A549 (cell line): Measurements from ENCODE around the gene ITGA8.

Experiments
- POLR2A ChIP-seq: IDR thresholded peaks from 2 replicates; pipeline ENCODE4 v1.6.1; 2012; ENCODE audit warnings: mild to moderate bottlenecking, low read length
- RAD21 ChIP-seq, 2 experiments: fragments of >200 bp in 1 of 2; sonication (Bioruptor Twin) in 1 of 2; formaldehyde crosslinking in 1 of 2; IDR thresholded peaks in 1 of 2; conservative IDR thresholded peaks in 1 of 2; 2 replicates in 1 of 2; 3 replicates in 1 of 2; pipeline ENCODE4 v1.6.1; 2012 to 2018; ENCODE audit warnings: inconsistent platforms in 1 of 2
- RARB ChIP-seq: fragments of 250-450 bp; sonication (Bioruptor Pico); IDR thresholded peaks from 2 replicates; pipeline ENCODE4 v1.8.0; 2021; ENCODE audit warnings: mild to moderate bottlenecking, moderate library complexity
- TF ChIP-seq, protein P1 (sequence below): fragments of 450-650 bp; IDR thresholded peaks from 2 replicates; pipeline ENCODE4 v1.6.1; 2014; ENCODE audit warnings: antibody characterized with exemption
- TF ChIP-seq, protein P2 (sequence below): fragments of >200 bp; sonication (Bioruptor Twin); formaldehyde crosslinking; IDR thresholded peaks from 3 replicates; pipeline ENCODE4 v1.5.1; 2016

DNA sequence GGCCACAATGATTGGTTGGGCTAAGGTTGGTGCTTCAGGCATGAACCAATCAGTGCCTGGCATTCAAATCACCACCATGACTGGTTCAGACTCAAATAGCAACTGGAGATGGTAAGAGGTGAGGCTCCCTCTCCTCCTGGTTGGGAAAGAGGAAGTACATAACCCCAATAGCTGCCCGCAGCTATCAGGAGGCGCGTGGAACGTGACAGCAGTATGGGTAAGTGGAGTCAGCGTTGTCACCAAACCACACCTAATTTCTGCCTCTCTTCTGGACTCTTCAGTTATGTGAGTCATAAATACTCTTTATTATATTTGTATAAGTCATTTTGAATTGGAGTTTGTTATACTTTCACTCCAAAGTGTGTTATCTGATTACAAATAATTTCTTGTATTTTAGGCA, 17.9 kb upstream of the ITGA8 start:
- TF ChIP-seq, protein P1, sequence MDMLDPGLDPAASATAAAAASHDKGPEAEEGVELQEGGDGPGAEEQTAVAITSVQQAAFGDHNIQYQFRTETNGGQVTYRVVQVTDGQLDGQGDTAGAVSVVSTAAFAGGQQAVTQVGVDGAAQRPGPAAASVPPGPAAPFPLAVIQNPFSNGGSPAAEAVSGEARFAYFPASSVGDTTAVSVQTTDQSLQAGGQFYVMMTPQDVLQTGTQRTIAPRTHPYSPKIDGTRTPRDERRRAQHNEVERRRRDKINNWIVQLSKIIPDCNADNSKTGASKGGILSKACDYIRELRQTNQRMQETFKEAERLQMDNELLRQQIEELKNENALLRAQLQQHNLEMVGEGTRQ = no peak
- TF ChIP-seq RARB (CRISPR knock-in tag) (no peak), RAD21 (conservative IDR thresholded peaks at IDR 0.05 in 1 of 2, IDR thresholded peaks at IDR 0.05 in 1 of 2) (no peak), POLR2A (no peak)
- TF ChIP-seq, protein P2, sequence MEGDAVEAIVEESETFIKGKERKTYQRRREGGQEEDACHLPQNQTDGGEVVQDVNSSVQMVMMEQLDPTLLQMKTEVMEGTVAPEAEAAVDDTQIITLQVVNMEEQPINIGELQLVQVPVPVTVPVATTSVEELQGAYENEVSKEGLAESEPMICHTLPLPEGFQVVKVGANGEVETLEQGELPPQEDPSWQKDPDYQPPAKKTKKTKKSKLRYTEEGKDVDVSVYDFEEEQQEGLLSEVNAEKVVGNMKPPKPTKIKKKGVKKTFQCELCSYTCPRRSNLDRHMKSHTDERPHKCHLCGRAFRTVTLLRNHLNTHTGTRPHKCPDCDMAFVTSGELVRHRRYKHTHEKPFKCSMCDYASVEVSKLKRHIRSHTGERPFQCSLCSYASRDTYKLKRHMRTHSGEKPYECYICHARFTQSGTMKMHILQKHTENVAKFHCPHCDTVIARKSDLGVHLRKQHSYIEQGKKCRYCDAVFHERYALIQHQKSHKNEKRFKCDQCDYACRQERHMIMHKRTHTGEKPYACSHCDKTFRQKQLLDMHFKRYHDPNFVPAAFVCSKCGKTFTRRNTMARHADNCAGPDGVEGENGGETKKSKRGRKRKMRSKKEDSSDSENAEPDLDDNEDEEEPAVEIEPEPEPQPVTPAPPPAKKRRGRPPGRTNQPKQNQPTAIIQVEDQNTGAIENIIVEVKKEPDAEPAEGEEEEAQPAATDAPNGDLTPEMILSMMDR = no peak
